UCSD-AML1 (cell line): ENCODE data around the gene PODXL2.
"Not testable (repeated sequence)": the region's sequence is repeated elsewhere in the genome, so short reads cannot be mapped to it uniquely, and the experiment has no call there.

Experiments
- DNase-seq: peaks from one replicate; lab custom pipeline; 2025; ENCODE audit not compliant: unreplicated experiment; lab: John Stamatoyannopoulos, UW

The PODXL2 gene

DNA sequence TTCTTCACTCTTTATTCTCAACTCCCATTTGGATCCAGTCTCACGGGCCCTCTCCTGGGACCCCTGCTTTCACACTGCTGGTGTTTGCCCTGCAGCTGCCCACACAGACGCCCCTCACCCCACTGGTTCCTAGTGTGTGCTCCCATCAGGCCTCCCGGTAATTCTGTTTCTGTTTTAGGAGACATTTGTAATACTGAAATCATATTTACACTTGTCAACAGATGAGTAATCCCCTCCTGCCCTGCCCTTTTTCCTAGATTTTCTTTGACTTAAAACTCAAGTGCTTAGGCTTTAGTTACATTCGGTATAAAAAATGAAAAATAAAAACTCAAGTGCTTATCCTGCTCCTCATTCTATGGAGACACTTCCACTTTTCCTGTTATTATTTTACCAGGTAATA lies 25.4 kb downstream of the PODXL2 start:
- DNase-seq, result no peak

DNA sequence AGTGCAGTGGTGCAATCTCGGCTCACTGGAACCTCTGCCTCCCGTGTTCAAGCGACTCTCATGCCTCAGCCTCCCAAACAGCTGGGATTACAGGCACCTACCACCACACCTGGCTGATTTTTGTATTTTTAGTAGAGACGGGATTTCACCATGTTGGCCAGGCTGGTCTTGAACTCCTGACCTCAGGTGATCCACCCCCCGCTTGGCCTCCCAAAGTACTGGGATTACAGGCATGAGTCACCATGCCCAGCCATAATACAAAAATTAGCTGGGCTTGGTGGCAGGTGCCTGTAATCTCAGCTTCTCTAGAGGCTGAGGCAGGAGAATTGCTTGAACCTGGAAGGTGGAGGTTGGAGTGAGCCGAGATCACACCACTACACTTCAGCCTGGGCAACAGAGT lies 26.0 kb downstream of the PODXL2 start:
- not testable (repeated sequence) for DNase-seq

DNA sequence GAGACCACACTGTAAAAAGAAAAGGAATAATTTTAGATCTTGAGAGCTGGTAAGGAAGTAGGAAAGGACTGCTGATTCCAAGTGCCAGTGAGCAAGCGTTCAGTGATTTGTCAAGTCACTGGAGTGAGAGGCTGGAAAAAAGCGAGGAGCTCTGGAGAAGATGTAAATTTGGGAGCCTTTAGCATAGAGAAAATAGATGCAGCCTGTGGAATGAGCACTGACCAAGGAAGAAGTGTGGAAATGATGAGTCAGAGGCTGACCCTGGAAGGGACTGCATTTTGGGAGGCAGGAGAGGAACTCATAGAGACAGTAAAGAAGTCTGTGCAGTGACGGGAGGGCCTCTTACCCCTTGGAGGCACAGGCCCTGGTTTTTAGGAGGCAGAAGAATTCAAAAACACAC lies 26.7 kb downstream of the PODXL2 start:
- no peak for DNase-seq

- no peak for DNase-seq
These were observed 27.9 kb downstream of the PODXL2 start for GRCh38 chr3:127656906-127657305.

GRCh38 chr3:127658234-127658633 lies 29.2 kb downstream of the PODXL2 start:
- DNase-seq, result no peak

GRCh38 chr3:127660621-127661251 lies 31.8 kb downstream of the PODXL2 start:
- DNase-seq, result no peak

DNA sequence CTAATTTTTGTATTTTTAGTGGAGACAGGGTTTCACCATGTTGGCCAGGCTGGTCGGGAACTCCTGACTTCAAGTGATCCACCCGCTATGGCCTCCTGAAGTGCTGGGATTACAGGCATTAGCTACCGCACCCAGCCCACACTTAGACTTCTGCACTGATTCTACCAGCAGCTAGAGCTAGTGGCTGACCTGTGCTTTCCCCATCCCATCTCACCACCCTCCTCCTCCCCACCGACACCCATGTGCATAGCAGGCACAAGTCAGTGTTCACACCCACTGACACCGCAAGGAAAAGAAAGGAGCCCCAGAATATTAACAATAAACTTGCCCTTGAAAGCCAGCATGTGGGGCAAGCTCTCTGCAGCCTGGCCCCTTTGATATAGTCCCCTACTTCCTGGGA lies 32.6 kb downstream of the PODXL2 start:
- no peak for DNase-seq

GRCh38 chr3:127662001-127662469 lies 33.0 kb downstream of the PODXL2 start:
- DNase-seq, result no peak

DNA sequence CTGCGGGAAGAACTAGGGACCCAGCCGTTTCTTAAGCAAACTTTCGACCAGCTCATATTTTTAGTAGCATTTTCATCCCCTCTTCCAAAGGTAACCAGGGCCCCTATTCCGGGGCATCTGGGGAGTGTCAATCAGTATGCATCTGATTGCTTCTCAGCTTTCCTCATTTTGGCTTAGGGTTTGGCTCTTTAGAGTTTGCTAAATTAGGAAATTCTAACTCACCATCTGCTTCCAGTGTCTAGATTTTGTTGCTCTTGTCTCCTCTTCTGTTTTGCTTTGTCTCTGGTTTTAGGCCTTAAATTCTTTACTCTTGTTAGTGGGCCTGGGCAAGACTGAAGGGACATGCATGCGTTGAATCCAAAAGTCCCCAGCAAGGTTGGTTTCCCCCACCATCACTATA lies 34.2 kb downstream of the PODXL2 start:
- DNase-seq, result no peak

- DNase-seq, result no peak
These were observed 36.2 kb downstream of the PODXL2 start for GRCh38 chr3:127665165-127665564.

GRCh38 chr3:127665586-127665985 lies 36.6 kb downstream of the PODXL2 start:
- DNase-seq, result no peak

DNA sequence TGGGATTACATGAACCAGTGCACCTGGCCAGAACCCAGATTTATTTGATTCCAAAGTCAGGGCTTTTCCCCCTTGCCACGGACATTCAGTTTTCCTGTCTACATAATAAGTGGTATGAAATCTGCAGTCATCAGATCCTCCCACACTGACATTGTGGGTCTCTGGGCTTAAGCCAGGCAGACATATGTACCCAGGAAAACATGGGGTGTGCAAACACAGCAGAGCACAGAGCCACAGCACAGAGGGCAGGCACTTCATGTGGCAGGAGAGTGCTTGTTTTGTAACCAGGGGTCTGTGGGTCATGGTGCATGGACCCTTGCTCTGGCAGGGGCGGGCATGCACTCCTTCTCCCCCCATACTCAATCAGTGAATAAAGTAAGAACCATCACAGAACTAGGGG lies 37.7 kb downstream of the PODXL2 start:
- DNase-seq, result no peak

GRCh38 chr3:127667119-127667681 lies 38.2 kb downstream of the PODXL2 start:
- no peak for DNase-seq

GRCh38 chr3:127668906-127669305 lies 39.9 kb downstream of the PODXL2 start:
- no peak for DNase-seq

DNA sequence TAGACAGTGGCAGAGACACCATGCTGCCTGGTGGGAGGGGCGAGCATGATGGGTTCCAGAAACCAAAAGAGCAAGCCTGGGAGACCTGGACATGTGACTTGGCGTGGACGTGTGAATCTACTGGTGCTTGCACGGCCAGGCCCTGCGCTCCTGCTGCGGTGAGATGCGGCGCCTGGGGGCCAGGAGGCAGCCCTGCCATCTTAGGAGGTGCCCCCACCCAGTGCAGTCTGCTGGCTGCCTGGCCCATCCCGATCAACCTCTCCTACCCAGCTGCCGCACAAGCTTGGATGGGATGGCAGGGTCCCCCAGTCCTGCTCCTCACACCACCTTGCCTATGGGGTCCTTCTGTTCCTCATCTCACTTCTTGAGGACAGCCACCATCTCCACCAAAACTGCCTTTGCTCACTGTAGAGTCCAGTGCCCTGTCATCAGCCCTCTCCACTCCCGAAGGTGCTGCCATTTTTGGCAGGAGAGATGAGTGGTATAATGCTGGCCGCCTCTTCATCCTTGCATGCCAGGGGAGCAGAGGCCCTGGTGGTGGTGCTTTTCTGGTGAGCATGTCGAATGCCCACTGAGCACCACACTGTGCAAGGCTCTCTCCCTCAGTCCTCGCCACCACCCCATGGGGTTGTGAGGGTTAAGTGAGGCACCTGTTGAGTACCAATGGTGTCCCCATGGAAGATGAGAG lies 40.7 kb downstream of the PODXL2 start:
- no peak for DNase-seq

- no peak for DNase-seq
These were observed 41.2 kb downstream of the PODXL2 start for GRCh38 chr3:127670229-127670559.

GRCh38 chr3:127670761-127671522 lies 42.0 kb downstream of the PODXL2 start:
- DNase-seq, result no peak

DNA sequence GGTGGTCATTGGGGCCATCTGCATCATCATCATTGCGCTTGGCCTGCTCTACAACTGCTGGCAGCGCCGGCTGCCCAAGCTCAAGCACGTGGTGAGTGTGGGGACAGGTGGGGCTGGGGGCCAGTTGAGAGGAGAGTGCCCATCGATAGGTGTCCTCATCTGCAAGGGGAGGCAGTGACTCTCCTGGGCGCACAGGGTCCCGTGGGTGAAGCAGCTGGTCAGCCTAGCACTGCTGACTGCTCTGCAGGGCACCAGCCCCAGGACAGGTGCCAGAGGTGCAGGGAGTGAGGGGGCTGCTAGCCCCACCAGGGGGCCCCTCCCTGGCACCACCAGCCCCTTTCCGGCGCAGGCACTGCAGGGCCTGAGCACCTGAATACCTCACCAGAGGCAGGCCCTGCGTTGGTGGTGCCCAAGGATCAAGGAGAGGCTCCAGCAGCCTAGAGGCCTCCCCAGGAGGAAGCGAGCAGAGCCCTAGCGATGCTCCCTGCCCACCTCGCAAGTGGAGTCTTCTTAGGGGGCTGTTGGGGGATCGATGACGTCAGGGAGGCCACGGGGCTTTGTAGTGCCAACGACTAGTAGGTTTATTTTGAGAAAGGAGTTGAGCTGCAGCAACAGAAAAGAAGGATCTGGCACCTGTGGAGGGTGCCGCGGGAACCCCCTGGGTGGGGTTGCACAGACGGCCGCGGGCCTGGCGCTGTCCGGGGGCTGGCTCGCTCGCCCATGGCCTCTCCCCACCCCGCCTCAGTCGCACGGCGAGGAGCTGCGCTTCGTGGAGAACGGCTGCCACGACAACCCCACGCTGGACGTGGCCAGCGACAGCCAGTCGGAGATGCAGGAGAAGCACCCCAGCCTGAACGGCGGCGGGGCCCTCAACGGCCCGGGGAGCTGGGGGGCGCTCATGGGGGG lies 42.8 kb downstream of the PODXL2 start:
- no peak for DNase-seq

GRCh38 chr3:127672429-127673190 lies 43.6 kb downstream of the PODXL2 start, which contains the start of gene ABTB1:
Gene ABTB1 (plus strand): TSS chr3:127672952. CDS start chr3:127673026, 74 bp downstream.
- DNase-seq, result peak; percentile 84
